Nucleus accumbens (tissue), 56 donors: ENCODE data around the gene IFT52.
"Not testable (repeated sequence)": the region's sequence is repeated elsewhere in the genome, so short reads cannot be mapped to it uniquely, and the experiment has no call there.

ENCODE experiments used
- DNase-seq, 56 donors: peaks; one replicate each; lab custom pipeline; 2025; lab: John Stamatoyannopoulos, UW

IFT52 gene

DNA sequence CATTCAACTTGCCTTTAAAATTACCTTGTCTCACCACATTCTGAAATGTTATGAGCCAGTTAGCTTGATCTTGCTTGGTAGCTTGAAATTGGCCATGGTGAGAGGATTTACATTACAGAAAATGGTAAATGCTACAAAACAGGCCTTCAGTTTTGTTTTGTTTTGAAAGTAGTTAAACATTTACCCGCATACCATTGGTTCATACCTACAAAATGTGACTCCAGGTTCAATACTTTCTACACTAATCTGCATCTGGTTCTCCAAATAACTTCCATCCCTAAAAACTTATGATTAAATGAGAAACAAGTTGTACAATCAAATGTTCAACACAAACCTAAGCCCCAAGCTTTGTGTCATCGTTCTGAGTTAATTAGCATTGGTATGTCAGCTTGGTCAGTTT, 45.7 kb downstream of the IFT52 start:
- DNase-seq, result no peak

DNA sequence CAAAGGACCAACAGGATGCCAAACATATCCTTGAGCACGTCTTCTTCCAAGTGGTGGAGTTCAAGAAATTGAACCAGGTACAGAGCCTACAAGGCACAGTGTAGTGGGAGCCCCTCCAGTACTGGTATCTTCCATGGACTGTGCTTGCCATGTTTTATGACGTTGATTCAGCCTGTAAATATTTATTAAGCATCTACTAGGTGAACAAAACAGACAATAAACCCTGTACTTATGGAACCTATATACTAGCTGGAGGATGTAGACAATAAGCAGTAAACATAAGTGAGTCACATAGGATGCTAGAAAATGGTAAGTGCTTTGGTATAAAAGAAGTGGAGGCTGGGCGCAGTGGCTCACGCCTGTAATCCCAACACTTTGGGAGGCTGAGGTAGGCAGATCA, 51.8 kb downstream of the IFT52 start:
- no peak for DNase-seq

DNA sequence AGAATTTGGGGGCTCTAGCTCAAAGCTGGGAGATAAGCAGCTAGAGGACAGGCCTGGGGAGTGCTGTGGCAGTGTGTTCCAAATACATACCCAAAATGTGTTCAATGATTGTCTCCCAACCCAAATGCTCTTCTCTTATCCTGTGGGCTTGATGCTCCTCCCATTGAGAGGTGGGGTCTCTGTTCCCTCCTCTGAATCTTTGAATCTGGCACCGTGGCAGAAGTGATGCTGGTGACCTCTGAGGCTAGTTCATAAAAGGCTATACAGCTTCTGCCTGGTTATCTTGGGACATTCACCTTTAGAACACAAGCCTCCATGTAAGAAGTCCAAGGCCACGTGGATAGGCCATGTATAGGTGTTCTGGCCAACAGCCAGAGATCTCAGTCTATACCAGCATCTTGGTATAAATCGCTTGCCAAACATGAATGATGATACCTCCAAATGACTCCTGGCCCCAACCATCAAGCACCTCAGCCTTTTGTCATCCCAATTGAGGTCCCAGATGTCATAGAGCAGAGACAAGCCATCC, 60.3 kb downstream of the IFT52 start:
- no peak for DNase-seq

DNA sequence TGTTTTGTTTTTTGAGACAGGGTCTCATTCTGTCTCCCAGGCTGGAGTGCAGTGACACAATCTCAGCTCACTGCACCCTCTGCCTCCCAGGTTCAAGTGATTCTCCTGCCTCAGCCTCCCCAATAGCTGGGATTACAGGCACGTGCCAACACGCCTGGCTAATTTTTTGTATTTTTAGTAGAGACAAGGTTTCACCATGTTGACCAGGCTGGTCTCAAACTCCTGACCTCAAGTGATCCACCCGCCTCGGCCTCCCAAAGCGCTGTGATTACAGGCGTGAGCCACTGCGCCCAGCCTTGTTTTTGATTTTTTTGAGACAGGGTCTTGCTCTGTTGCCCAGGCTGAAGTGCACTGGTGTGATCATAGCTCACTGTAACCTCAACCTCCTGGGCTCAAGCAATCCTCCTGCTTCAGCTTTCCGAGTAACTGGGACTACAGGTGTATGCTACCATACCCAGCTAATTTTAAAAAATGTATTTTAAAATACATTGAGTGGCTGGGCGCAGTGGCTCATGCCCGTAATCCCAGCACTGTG, 61.0 kb downstream of the IFT52 start:
- not testable (repeated sequence) for DNase-seq

GRCh38 chr20:43653966-43654365, 63.2 kb downstream of the IFT52 start:
- no peak for DNase-seq

DNA sequence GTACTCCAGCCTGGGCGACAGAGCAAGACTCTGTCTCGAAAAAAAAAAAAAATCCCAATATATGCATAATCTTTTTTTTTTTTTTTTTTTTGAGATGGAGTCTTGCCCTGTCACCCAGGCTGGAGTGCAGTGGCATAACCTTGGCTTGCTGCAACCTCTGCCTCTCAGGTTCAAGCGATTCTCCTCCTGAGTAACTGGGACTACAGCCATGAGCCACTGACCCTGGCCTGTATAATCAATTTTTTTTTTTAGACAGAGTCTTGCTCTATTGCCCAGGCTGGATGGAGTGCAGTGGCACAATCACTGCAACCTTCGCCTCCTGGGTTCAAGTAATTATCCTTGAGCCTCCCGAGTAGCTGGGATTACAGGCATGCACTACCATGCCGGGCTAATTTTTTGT, 64.4 kb downstream of the IFT52 start:
- DNase-seq, result not testable (repeated sequence)

DNA sequence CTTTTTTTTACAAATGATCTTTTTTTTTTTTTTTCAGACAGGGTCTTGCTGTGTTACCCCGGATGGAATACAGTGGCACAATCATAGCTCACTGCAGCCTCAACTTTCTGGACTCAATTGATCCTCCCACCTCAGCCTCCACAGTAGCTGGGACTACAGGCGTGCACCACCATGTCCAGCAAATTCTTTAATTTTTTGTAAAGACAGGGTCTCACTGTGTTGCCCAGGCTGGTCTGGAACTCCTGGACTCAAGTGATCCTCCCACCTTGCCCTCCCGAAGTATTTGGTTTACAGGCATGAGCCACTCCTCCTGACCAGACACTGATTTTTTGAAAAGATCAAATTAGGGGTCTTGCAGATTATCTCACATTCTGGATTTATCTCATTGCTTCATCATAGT, 65.2 kb downstream of the IFT52 start:
- no peak for DNase-seq

DNA sequence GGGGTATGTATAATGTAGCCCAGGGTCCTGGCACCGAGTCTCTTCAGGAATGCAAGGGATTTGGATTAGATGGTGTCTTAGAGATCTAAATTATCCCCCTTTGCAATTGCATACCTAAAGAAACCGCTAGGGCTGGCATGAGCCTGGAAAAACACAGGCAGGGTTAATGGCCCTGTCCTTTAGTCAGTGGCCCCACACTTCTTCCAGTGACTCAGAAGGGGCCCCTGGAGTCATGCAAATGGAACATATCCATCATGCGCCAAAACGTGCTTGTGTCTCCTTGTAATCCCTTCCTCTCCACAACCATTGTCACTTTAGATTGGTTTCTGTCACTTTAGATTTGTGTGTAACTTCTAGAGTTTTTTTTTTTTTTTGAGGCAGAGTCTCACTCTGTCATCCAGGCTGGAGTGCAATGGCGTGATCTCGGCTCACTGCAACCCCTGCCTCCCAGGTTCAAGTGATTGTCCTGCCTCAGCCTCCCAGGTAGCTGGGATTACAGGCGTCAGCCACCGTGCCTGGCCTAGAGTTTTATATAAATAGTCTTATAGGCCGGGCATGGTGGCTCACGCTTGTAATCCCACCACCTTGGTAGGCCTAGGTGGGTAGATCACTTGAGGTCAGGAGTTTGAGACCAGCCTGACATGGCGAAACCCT, 67.5 kb downstream of the IFT52 start:
- peak in 1 of 56 donors; percentile 19 for DNase-seq

DNA sequence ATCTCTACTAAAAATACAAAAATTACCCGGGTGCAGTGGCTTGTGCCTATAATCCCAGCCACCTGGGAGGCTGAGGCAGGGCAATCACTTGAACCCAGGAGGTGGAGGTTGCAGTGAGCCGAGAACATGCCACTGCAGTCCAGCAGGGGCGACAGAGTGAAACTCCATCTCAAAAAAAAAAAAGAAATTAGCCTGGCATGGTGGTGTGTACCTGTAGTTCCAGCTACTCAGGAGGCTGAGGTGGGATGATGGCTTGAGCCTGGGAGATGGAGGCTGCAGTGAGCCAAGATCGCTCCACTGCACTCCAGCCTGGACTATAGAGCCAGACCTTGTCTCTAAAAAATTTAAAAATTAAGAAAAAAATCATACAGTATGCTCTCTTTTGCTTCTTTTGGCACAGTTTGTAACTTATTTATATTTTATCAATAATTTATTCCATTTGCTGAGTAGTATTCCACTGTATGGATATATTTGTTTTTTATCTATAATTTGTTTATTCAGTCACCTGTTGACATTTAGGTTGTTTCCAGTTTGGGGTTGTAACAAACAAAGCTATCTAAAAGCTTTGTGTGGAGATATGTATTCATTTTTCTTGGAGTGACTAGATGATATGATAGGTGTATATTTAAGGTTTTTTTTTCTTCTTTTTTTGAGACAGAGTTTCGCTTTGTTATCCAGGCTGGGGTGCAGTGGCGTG, 68.1 kb downstream of the IFT52 start:
- no peak for DNase-seq

DNA sequence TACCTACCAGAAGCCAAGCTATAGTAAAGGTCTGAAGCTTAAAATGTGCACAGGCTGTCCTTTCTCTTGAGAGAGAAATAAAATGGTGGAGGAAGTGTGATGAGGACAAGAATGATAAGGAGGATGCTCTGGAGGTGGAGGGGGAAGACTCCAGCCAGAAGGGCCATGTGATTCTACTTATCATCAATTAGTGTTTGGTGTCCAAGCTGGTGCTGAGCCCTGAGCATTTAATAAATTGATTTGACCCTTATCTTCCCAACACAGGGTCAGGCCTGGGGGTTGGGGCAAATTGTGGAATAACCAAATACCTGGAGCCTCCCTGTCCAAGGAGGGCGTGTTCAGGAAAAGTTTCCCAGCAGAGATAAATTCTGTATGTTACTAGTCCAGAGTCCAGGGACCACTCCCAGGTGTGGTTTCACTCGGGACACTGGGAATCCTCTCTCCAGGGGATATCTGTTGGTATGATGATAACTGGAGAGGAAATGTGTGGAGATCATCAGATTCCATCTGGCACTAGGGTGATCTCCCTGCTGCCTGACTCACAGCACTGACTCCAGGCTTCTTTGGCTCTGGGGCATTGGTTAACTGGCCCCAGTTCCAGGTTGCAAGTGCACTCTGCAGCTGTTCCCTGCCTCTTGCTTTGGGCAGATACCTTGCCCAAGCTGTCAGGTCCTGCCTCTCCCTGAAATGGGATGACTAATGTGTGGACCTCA, 72.4 kb downstream of the IFT52 start:
- no peak for DNase-seq

DNA sequence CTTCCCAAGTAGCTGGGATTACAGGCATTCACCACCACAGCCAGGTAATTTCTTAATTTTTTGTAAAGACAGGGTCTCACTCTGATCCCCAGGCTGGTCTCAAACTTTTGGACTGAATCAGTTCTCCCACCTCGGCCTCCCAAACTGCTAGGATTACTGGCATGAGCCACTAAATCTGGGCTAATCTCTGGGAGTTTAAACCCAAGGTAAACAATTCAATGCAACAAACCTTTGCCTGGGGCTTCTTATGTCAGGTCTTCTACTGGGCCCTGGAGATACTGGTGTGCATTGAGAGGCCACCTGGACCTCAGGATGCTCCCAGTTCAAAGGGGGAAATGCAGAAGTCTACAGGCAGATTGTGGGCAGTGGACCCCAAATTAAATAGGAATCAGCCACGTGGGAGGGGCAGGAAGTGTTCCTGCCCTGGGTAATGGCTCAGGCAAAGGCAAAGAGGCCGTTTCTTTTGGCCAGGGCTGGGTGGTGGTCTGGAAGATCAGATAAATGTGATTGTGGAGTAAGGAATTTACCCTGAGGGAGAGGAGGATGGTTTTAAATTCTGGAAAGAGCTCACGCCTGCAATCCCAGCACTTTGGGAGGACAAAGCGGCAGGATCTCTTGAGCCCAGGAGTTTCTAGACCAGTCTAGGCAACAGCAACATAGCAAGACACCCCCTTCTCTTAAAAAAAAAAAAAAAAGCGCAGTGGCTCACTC, 74.9 kb downstream of the IFT52 start:
- no peak for DNase-seq

DNA sequence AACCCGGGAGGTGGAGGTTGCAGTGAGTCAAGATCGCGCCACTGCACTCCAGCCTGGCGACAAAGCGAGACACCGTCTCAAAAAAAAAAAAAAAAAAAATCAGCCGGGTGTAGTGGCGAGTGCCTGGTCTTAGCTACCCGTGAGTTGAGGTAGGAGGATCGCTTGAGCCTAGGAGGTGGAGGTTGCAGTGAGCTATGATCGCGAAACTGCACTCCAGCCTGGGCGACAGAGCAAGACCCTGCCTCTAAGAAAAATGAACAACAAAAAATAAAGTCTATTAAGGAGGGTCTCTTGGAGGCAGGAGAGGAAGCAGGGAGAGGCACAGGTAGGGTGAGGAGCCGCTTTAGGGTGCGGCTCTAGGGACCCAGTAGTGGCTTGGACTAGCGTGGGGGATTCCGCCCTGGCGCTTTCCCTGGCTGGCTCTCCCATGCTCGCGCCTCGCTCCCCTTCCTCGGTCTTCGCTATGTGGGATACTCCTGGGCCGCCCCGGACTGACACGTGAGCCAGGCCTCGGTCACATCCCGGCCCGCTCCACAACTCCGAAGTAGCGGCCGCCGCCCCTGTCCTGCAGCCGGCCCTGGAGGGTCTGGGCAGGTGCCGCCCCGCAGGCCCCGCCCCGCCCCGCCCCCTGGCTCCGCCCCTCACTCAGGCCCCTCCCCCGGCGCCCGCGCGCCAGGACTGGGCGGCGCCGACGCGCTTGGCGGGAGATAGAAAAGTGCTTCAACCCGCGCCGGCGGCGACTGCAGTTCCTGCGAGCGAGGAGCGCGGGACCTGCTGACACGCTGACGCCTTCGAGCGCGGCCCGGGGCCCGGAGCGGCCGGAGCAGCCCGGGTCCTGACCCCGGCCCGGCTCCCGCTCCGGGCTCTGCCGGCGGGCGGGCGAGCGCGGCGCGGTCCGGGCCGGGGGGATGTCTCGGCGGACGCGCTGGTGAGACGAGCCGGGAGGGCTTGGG, 75.9 kb downstream of the IFT52 start, which contains the start of gene MYBL2:
TSS of gene MYBL2 (plus strand) at position 739 of the 953 bp plus-strand sequence. CDS start at position 909, 170 bp downstream.
- peak in 12 of 56 donors; percentile 1 to 66 (median 10) for DNase-seq

GRCh38 chr20:43667341-43668132, 76.8 kb downstream of the IFT52 start:
- DNase-seq, result no peak

DNA sequence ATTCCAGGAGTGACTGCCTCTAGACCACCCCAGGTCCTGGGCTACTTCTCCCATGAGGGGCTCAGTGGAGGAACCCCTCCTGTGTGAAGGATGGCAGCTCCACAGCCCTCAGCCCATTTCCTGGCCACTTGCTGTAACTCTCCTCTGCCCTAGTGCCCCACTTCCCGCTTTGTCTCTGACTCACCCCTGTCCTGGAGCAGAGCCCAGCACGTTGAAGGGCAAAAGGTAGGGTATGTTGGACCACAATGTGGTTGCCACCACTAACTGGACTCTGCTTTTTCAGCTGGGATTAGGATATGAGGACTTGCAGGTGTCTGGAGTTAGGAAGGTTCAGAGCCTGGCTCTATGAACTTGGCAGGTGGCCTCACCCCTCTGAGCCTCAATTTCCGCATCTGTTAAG, 78.6 kb downstream of the IFT52 start:
- DNase-seq, result no peak

- no peak for DNase-seq
Measured at GRCh38 chr20:43670423-43670822, 79.7 kb downstream of the IFT52 start.

DNA sequence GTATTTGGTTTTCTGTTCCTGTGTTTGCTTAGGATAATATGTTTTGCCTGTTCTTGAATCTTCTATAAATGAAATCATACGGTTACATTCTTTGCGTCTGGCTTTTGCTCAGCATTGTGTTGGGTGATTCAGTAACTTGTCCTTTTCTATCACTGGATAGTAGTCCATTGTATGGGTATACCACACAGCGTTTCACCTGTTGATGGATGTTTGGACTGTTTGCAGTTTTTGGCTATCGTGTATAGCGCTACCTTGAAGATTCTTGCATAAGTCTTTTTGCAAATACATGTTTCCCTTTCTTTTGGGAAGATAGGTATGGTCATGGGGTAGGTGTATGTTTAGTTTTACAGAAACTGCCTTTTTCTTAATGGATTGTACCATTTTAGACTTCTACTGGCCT, 85.6 kb downstream of the IFT52 start:
- no peak for DNase-seq

DNA sequence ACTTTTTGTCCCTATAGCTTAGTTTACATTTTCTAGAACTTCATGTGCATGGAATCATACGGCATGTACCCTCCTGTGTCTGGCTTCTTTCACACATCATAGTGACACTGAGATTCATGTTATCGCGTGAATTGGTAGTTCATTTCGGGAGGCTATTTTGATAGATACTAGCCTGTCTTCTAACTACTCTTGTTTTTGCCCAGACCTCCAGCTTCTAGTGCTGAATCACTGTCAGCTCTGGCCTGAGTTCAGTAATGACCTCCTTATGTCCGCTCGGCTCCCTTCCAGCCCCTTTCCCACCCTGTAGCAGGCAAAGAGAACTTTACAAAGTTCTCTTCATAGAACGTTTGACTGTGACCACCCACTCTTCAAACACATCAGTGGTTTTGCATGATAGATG, 90.2 kb downstream of the IFT52 start:
- no peak for DNase-seq

GRCh38 chr20:43681468-43681942, 90.8 kb downstream of the IFT52 start:
- peak in 2 of 56 donors; percentile 3 to 12 for DNase-seq
